Breast epithelium (tissue), 3 donors: ENCODE results near the gene TTC7B.

Experiments used
- POLR2A ChIP-seq: fragments of 450-650 bp; IDR thresholded peaks from one replicate; pipeline ENCODE4 v1.6.1; 2016; ENCODE audit warnings: antibody characterized with exemption, mild to moderate bottlenecking, moderate library complexity
- POLR2AphosphoS5 ChIP-seq, 3 donors: sonication (generic); formaldehyde crosslinking; IDR thresholded peaks; one replicate each; pipeline ENCODE4 v1.6.1; 2017; ENCODE audit warnings: antibody characterized with exemption in 3 of 3
- TF ChIP-seq, protein P1 (sequence below), 3 donors: fragments of 450-650 bp; IDR thresholded peaks; one replicate each; pipeline ENCODE4 v1.5.1; 2016 to 2017; ENCODE audit warnings: antibody characterized with exemption in 3 of 3, mild to moderate bottlenecking in 3 of 3, moderate library complexity in 3 of 3

DNA sequence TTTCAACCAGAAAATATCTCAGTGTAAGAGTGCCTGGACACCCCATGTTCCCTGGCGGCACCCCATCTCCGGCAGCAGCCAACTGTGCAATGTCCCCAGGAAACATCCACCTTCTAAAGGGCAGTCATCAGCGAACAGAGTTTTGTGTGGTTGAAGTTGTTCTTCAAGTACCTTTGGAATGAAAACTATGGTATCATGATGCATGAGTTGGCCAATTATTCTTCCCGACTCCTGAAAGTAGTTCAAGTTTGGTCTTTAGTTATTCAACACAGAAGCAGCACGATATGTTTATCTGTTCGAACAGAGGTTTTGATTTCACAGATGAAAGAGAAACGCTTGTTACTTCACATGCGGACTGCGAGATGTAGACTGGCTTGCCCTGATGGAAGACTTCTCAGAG is 21.1 kb upstream of the TTC7B start:
- TF ChIP-seq, protein P1, sequence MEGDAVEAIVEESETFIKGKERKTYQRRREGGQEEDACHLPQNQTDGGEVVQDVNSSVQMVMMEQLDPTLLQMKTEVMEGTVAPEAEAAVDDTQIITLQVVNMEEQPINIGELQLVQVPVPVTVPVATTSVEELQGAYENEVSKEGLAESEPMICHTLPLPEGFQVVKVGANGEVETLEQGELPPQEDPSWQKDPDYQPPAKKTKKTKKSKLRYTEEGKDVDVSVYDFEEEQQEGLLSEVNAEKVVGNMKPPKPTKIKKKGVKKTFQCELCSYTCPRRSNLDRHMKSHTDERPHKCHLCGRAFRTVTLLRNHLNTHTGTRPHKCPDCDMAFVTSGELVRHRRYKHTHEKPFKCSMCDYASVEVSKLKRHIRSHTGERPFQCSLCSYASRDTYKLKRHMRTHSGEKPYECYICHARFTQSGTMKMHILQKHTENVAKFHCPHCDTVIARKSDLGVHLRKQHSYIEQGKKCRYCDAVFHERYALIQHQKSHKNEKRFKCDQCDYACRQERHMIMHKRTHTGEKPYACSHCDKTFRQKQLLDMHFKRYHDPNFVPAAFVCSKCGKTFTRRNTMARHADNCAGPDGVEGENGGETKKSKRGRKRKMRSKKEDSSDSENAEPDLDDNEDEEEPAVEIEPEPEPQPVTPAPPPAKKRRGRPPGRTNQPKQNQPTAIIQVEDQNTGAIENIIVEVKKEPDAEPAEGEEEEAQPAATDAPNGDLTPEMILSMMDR (IDR thresholded peaks at IDR 0.05) = no peak
- TF ChIP-seq POLR2A (no peak), POLR2AphosphoS5 (IDR thresholded peaks at IDR 0.05) (no peak)
